Activated CD8-positive, alpha-beta memory T cell treated with anti-CD3 and anti-CD28 coated beads for 36 hours (primary cell): ENCODE data around the gene DPH3. TPM values are rescaled to one million over a fixed set of nuclear protein-coding genes. Genes with fewer than 3 reads are reported as not detected.
"Not testable (repeated sequence)": the region's sequence is repeated elsewhere in the genome, so short reads cannot be mapped to it uniquely, and the experiment has no call there.

Source experiments
- CTCF ChIA-PET: fragments of 350-600 bp; sonication (Branson Sonifier 250); formaldehyde crosslinking; loops from one replicate; lab custom pipeline; 2021; ENCODE audit warnings: antibody characterized with exemption; lab: Charles Lee
- POLR2A ChIA-PET: fragments of 350-600 bp; sonication (Branson Sonifier 250); formaldehyde crosslinking; loops from one replicate; lab custom pipeline; 2021; ENCODE audit warnings: antibody characterized with exemption; lab: Charles Lee
- total RNA-seq, 2 experiments: library from RNA; stranded (reverse); gene quantifications; one replicate each; pipeline ENCODE4 v1.2.3, GENCODE V29; 2021

The DPH3 gene
- total RNA-seq: 10 to 100 TPM; 32.0 to 32.2 TPM

DNA sequence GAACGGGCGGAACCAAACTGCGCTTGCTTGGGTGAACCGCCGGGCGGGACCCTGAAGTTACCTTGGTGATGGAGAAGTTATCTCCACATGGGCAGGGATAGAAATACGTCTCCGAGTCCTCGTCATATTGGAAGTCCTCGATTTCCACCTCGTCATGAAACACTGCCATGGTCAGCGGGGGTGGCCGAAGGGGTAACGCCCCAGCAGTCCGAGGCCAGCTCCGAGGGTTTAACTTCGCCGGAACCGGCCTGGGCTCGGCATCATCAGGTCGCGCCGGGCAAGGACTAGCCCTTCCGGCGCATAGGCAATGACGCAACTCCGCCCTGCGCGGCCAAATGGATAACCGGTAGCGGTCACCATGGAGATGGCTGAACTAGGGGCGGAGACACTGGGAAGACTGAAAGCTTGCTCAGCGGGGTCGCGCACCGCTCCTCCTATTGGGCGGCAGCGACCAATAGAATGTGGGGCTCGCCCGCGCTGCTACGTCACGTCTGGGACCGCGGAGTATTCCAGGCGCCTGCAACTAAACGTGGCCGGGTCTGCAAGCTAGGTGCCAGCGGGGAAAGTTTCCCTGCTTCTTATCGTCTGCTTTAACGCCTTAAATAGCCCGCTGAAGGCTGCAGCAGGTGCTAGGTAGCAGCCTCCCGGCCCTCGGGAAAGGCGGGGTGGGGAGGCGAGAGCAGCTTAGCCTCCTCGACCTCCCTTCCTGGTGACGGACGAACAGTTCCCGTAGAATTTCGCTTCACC is at the start of gene DPH3, which contains the start of gene OXNAD1:
Gene DPH3, minus strand, starts transcription at position 236 of the 747 bp plus-strand sequence. Its CDS starts 67 bp downstream, at position 169.
Gene OXNAD1, plus strand, starts transcription at position 505 of the 747 bp plus-strand sequence. CDS start 5,741 bp downstream, outside the sequence.
- CTCF ChIA-PET: interaction anchor here (0.9 to 2.2 kb wide), 6 partner anchors 15 to 54 kb away, joined by 3 to 15 read pairs (median 6); no protein-coding TSS in a partner anchor
- POLR2A ChIA-PET: interaction anchor here (0.6 to 1.8 kb wide), 8 partner anchors 10 to 251 kb away, joined by 3 to 7 read pairs (median 4); no protein-coding TSS in a partner anchor

- CTCF ChIA-PET: interaction anchor here (1.6 to 3.9 kb wide), 3 partner anchors 12 to 23 kb away, joined by 3 to 17 read pairs (median 5); no protein-coding TSS in a partner anchor
- POLR2A ChIA-PET: interaction anchor here (0.6 to 1.7 kb wide), 3 partner anchors 24 to 33 kb away, joined by 3 to 5 read pairs (median 4); no protein-coding TSS in a partner anchor
These were observed 49.3 kb upstream of the DPH3 start for GRCh38 chr3:16313886-16314645.

GRCh38 chr3:16311960-16312451 is 47.3 kb upstream of the DPH3 start:
- CTCF ChIA-PET: interaction anchor here (0.9 to 3.9 kb wide), 4 partner anchors 9 to 204 kb away, joined by 3 to 17 read pairs (median 4); partner anchors contain the start of genes DPH3 and OXNAD1
- POLR2A ChIA-PET: no interaction called here

DNA sequence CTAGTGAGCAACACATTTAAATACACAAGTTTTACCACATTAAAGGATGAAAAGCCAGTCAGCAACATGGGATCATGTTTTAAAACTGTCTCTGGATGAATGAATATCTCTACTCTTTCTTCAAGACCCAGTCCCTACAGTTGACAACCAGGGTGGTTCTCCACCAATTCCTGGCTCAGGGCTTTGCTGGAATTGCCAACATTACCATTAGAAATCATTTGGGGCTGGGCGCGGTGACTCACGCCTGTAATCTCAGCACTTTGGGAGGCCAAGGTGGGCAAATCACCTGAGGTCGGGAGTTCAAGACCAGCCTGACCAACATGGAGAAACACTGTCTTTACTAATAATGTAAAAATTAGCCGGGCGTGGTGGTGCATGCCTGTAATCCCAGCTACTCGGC is 45.7 kb upstream of the DPH3 start:
- CTCF ChIA-PET, POLR2A ChIA-PET: not testable (repeated sequence)

GRCh38 chr3:16309558-16309957 is 44.8 kb upstream of the DPH3 start:
- ChIA-PET CTCF (interaction anchor here (1.2 kb wide), 1 partner anchor 15 kb away, joined by 5 read pairs; no protein-coding TSS in a partner anchor), POLR2A (no interaction called here)

- CTCF ChIA-PET: interaction anchor here (0.7 to 2.3 kb wide), 3 partner anchors 14 to 20 kb away, joined by 3 to 9 read pairs (median 5); no protein-coding TSS in a partner anchor
- POLR2A ChIA-PET: interaction anchor here (1.5 kb wide), 1 partner anchor 44 kb away, joined by 5 read pairs; the partner anchor contains the start of genes DPH3 and OXNAD1
These were observed 44.0 kb upstream of the DPH3 start for GRCh38 chr3:16308727-16309126.

- ChIA-PET POLR2A (interaction anchor here (1.5 kb wide), 1 partner anchor 43 kb away, joined by 5 read pairs; the partner anchor contains the start of genes DPH3 and OXNAD1), CTCF (interaction anchor here (0.6 to 2.3 kb wide), 5 partner anchors 13 to 200 kb away, joined by 3 to 9 read pairs (median 3); no protein-coding TSS in a partner anchor)
These were observed 43.2 kb upstream of the DPH3 start for GRCh38 chr3:16307832-16308531.

DNA sequence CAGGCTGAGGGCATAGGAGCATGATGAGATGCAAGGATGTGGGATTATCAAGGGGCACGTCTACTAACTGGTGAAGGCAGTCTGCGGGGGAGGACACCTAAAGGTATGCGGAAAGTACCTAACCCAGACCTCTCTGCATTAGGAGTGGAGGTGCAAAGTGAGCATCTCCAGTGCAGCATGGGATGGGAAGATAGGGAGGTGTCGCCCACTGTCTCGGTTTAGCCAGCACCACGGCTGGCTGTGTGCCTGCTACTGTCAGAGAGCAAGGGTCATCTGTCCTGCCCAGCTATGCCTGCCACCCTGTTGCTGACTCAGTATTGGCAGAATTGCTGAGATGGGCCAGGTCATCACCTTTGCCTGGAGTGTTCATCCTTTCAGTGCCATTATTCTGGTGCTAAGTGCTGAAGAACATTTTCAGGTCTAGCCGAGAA is 40.4 kb upstream of the DPH3 start:
- CTCF ChIA-PET: interaction anchor here (1.7 to 3.8 kb wide), 2 partner anchors 14 to 16 kb away, joined by 14 to 19 read pairs; no protein-coding TSS in a partner anchor
- POLR2A ChIA-PET: interaction anchor here (0.6 kb wide), 1 partner anchor 212 kb away, joined by 3 read pairs; no protein-coding TSS in a partner anchor

DNA sequence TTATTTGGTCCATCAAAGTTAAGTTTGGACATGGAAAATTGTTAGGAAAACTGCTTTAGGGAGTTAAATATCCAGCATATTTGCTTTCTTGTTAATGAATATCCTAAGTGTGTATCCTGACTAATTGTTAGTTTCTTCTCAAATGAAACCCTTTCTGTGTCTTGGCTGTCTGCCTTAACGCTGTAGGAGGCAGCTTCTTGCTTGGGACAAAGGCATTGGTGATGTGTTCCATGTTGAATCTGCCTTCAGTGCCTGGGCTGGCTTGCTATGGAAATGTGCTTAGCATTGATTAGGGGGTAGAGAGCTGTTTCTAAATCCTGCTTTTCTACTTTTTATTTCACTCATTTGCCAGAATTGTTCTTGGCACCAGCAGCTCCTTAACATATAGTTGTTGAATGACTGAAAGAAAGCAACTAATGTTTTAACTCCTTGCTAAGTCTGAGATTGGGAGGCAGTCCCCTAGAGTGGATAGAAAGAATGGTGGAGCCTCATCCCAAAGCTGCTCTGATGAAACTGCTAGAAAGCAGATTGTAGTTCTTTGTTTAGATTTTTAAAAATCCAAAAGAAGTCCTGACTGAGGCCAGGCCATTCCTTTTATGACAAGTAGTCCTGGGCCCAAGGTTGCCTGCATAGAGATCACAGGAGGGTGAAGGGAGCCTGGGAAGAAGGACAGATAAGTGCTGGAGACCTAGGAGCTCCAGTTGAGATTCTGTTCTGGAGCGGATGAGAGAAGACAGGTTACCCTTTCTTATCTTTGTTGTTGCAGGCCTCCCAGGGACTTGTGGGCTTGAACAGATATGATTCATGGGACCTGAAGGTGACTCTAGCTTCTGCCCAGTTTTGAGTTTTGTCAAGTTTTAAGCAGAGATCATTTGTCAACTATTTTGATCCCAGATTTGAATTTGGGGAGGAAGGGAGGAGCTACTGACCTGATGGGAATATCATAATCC is 39.6 kb upstream of the DPH3 start:
- ChIA-PET POLR2A (interaction anchor here (1.3 kb wide), 1 partner anchor 18 kb away, joined by 3 read pairs; no protein-coding TSS in a partner anchor), CTCF (interaction anchor here (1.1 to 3.8 kb wide), 4 partner anchors 9 to 94 kb away, joined by 3 to 19 read pairs (median 8); no protein-coding TSS in a partner anchor)

DNA sequence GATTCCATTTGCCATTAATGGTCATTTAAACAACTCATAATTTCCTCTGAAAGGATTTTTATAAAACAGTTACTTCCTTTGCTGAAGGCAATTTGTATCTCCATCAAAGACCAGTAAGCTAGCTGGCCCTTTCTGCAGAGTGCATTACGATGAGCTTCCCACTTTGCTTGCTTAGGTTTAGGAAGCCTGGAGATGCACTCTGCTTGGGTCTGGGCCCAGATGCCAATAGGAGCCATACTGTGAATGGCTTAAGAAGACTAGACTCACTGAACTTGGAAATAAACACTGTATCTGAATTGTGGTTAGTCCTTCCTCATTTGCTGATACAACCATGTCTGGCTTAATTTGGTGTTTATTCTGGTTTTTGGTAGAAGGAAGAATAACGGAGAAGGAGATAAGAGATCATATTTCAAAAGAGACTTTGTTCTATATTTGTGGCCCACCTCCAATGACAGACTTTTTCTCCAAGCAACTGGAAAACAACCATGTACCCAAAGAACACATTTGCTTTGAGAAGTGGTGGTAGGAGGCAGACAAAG is 38.4 kb upstream of the DPH3 start:
- ChIA-PET POLR2A (no interaction called here), CTCF (interaction anchor here (0.5 to 3.8 kb wide), 4 partner anchors 10 to 92 kb away, joined by 3 to 19 read pairs (median 4); no protein-coding TSS in a partner anchor)

DNA sequence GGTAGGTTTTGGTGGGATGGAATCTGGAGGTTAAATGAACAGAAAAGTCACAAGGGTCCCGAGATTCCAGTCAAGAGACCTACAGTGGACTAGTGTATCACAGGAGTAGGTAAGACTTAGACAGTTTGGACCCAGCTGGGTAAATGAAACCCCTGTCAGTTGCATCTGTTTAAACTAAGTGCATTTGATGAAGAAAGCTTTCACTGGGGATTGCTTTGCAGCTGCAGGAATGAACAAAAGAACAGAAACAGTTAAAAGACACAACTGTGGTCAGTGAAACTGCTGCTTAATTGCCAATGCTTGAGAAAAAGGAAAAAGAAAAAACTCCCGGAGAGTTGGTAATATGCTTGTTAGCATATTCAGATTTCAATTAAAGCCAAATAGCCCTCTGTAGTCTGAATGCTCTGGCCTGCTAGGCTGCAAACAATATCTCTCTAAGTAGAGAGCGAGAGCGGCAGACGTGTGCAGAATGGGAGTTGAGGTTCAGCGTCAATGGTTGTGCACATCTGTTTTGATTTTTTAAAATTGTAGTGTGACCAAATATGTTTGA is 37.4 kb upstream of the DPH3 start:
- ChIA-PET POLR2A (no interaction called here), CTCF (interaction anchor here (1.2 kb wide), 1 partner anchor 13 kb away, joined by 3 read pairs; no protein-coding TSS in a partner anchor)

GRCh38 chr3:16301507-16301906 is 36.8 kb upstream of the DPH3 start:
- ChIA-PET POLR2A (interaction anchor here (0.6 kb wide), 1 partner anchor 739 kb away, joined by 3 read pairs; no protein-coding TSS in a partner anchor), CTCF (interaction anchor here (1.0 to 2.2 kb wide), 6 partner anchors 12 to 240 kb away, joined by 3 to 12 read pairs (median 6); partner anchors contain the start of genes DPH3 and OXNAD1)

- ChIA-PET POLR2A (no interaction called here), CTCF (interaction anchor here (0.6 to 2.2 kb wide), 8 partner anchors 11 to 240 kb away, joined by 3 to 12 read pairs (median 6); partner anchors contain the start of genes DPH3 and OXNAD1)
These were observed 36.2 kb upstream of the DPH3 start for GRCh38 chr3:16300881-16301359.

- ChIA-PET POLR2A (interaction anchor here (0.6 kb wide), 1 partner anchor 597 kb away, joined by 3 read pairs; no protein-coding TSS in a partner anchor), CTCF (interaction anchor here (0.6 to 2.2 kb wide), 7 partner anchors 9 to 35 kb away, joined by 3 to 12 read pairs (median 6); partner anchors contain the start of genes DPH3 and OXNAD1)
These were observed 35.6 kb upstream of the DPH3 start for GRCh38 chr3:16300307-16300706.

- POLR2A ChIA-PET: no interaction called here
- CTCF ChIA-PET: interaction anchor here (0.6 to 2.2 kb wide), 3 partner anchors 8 to 28 kb away, joined by 3 to 12 read pairs (median 6); no protein-coding TSS in a partner anchor
These were observed 35.0 kb upstream of the DPH3 start for GRCh38 chr3:16299746-16300145.
